Measurements from ENCODE around the gene TRIM39.

DNA sequence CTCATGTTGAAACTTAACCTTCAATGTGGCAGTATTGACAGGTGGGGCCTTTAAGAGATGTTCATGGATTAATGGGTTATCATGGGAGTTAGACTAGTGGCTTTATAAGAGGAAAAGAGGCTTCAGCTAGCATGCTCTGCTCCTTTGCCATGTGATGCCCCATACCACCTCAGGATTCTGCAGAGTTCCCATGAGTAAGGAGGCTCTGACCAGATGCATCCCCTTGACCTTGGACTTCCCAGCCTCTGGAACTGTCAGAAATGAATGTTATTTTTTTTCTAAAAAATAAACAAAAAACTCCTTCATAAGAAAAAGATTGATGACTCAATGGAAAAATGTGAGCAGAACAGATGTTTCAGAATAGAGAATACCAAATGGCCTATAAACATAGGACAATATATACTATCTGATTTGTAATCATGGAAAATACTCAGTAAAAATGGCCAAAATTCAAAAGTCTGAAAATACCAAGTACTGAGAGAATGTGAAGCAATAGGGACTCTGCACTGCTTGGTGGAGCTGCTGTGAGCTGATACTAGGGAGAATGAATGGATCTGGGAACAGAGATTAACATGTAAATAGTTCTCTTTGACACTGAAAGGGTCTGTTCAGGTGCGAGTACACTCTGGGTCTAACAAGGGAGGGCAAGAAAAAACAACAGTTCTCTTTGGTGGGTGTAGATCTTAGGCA, 7.4 kb upstream of the TRIM39 start:
- TF ChIP-seq, protein P1, sequence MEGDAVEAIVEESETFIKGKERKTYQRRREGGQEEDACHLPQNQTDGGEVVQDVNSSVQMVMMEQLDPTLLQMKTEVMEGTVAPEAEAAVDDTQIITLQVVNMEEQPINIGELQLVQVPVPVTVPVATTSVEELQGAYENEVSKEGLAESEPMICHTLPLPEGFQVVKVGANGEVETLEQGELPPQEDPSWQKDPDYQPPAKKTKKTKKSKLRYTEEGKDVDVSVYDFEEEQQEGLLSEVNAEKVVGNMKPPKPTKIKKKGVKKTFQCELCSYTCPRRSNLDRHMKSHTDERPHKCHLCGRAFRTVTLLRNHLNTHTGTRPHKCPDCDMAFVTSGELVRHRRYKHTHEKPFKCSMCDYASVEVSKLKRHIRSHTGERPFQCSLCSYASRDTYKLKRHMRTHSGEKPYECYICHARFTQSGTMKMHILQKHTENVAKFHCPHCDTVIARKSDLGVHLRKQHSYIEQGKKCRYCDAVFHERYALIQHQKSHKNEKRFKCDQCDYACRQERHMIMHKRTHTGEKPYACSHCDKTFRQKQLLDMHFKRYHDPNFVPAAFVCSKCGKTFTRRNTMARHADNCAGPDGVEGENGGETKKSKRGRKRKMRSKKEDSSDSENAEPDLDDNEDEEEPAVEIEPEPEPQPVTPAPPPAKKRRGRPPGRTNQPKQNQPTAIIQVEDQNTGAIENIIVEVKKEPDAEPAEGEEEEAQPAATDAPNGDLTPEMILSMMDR (IDR thresholded peaks at IDR 0.05; ENCODE audit: low read depth, low read length, poor library complexity, severe bottlenecking) = no peak
- TF ChIP-seq EZH2phosphoT487 (IDR thresholded peaks at IDR 0.05; ENCODE audit: borderline replicate concordance, low read length) = no peak
